ENCODE measurements around the gene SERPINE3. TPM values are rescaled to one million over a fixed set of nuclear protein-coding genes. Genes with fewer than 3 reads are reported as not detected.

Gene SERPINE3
- total RNA-seq, 2 donors from 2014 or later = not detected

- no peak for ATAC-seq
- intact Hi-C loops (cut with DNase I, micrococcal nuclease) = no loop called here
- DNase-seq = no peak
Measured at GRCh38 chr13:51349016-51349415, 9.5 kb downstream of the SERPINE3 start.

DNA sequence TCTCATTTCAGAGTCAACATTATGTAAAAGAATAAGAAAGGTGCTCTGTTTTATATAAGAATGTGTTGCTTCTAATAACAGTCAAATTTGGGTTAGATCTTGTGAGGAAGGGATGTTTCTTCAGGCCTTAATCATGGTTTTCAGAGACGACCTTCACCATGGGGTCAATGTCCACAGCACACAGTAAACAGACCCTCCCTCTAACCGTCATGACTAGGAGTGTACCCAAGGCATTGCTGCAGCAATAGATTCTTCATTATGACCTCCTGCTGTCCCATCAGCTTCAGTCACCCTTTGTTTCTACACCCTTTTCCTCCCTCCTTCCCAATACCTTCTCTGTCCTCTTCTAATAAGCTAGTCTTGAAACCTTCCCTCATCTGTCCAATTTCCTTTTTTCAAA is 15.7 kb downstream of the SERPINE3 start:
- intact Hi-C loops (cut with DNase I, micrococcal nuclease) = no loop called here
- no peak for DNase-seq
- peak; percentile 30 for ATAC-seq

DNA sequence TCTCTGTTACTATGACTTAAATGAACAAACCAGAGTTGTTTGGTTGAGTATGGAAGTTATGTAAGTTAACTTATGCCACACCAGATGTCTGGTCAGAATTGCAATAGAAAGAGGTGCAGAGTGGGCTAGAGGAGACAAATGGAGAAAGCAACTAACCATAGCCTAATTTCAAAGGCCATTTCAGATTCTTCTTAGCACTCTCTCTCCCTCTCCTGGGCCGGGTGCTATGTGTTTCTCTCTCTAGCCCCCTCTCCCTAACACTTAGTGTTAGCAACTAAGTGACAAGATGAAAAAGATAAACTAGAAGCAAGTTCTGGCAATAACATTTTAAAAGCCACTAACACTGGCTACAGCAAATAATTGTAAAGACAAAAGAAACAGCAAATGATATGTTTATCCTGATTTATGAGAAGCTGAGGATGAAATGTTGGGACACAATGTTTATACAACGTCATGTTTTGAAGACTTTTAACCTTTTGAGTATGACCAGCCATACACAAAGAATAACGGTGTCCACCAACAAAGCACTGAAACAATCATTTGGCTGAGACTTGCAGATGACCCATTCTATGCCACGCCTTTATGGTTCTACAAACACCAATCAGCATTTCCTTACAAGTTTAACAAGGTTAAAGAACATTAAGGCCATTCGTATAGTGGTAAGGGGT is 18.6 kb downstream of the SERPINE3 start:
- no peak for DNase-seq
- ATAC-seq = no peak
- intact Hi-C loops (cut with DNase I, micrococcal nuclease) = no loop called here

GRCh38 chr13:51359352-51359751 is 19.9 kb downstream of the SERPINE3 start:
- no peak for DNase-seq

GRCh38 chr13:51360489-51360888 is 21.0 kb downstream of the SERPINE3 start:
- DNase-seq (no peak), ATAC-seq (peak; percentile 67)
- intact Hi-C loops (cut with DNase I, micrococcal nuclease) = no loop called here

More at GRCh38 chr13:51359352-51359751, 19.9 kb downstream of the SERPINE3 start:
- ATAC-seq = peak; percentile 75
- intact Hi-C loops (cut with DNase I, micrococcal nuclease) = no loop called here

- DNase-seq = no peak
- intact Hi-C loops (cut with DNase I, micrococcal nuclease) = no loop called here
- no peak for ATAC-seq
Measured at GRCh38 chr13:51361106-51361505, 21.6 kb downstream of the SERPINE3 start.

- DNase-seq = no peak
- intact Hi-C loops (cut with DNase I, micrococcal nuclease) = no loop called here
Measured at GRCh38 chr13:51363625-51364024, 24.1 kb downstream of the SERPINE3 start.

GRCh38 chr13:51364404-51365008 is 25.0 kb downstream of the SERPINE3 start:
- DNase-seq (no peak), ATAC-seq (no peak)
- intact Hi-C loops (cut with DNase I, micrococcal nuclease) = no loop called here

More at GRCh38 chr13:51363625-51364024, 24.1 kb downstream of the SERPINE3 start:
- no peak for ATAC-seq

DNA sequence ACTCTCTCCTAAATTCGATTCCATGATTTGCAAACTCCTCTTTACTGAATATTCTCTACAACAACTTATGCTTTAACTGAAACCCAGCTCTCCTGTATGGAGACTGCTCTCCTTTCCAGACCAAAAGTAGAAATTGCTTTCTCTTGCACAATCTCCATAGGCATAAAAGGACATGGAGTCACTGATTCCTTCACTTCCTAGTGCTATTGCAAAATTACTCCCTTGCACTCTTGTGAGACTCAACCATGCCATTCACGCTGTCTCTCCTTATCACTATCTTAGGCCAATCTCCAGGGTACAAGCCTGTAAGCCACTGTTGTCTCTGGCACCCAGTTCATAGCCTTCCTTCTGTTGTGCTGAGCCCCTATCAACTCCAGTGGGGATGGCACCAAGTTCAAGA is 30.6 kb downstream of the SERPINE3 start:
- no peak for ATAC-seq
- intact Hi-C loops (cut with DNase I, micrococcal nuclease) = no loop called here
- DNase-seq = no peak

GRCh38 chr13:51370811-51371210 is 31.3 kb downstream of the SERPINE3 start:
- no peak for ATAC-seq
- no peak for DNase-seq
- intact Hi-C loops (cut with DNase I, micrococcal nuclease) = no loop called here

- intact Hi-C loops (cut with DNase I, micrococcal nuclease) = no loop called here
- ATAC-seq (no peak), DNase-seq (no peak)
Measured at GRCh38 chr13:51371768-51372399, 32.4 kb downstream of the SERPINE3 start.

- DNase-seq = no peak
- no peak for ATAC-seq
- intact Hi-C loops (cut with DNase I, micrococcal nuclease) = no loop called here
Measured at GRCh38 chr13:51373451-51373850, 34.0 kb downstream of the SERPINE3 start.

DNA sequence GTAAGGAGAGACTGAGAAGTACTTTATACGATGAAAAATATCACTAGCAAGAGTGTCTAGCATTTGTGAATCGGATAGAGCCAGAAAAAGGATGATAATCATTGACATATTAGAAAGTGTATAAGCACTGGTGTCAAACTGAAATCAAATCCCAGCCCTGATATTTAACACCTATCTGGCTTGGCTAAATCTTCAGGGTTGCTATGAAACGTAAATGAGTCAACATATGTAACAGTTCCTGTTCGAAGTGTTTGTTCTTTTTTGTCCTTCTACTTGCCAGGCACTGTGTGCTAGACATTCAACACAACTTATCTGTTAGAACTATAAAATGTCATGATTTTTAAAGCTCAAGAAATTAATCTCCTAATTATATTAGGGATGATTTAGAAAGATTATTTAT is 40.8 kb downstream of the SERPINE3 start:
- ATAC-seq (no peak), DNase-seq (no peak)
- intact Hi-C loops (cut with DNase I, micrococcal nuclease) = no loop called here

- DNase-seq (no peak), ATAC-seq (no peak)
- intact Hi-C loops (cut with DNase I, micrococcal nuclease) = no loop called here
Measured at GRCh38 chr13:51385114-51385513, 45.6 kb downstream of the SERPINE3 start.

GRCh38 chr13:51394724-51395123 is 55.2 kb downstream of the SERPINE3 start:
- intact Hi-C loops (cut with DNase I, micrococcal nuclease) = no loop called here
- no peak for ATAC-seq
- DNase-seq = no peak

DNA sequence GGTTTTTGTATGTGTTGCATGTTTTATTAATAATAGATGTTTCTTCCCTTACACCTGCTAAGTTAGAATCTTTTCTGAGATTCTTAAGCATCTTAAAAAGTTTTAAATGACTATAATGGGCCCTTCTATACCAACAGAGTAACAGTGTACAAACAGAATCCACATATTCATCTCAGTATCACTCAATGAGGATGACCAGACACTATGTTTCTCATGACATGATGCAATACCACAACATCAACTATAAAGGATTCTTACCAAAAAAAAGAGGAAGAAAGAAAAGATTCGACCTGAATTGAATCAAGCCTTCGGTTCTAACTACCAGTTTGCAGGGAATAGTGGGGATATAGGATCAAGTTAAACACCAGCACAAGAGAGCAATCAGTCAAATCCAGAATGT is 56.9 kb downstream of the SERPINE3 start:
- no peak for ATAC-seq

DNA sequence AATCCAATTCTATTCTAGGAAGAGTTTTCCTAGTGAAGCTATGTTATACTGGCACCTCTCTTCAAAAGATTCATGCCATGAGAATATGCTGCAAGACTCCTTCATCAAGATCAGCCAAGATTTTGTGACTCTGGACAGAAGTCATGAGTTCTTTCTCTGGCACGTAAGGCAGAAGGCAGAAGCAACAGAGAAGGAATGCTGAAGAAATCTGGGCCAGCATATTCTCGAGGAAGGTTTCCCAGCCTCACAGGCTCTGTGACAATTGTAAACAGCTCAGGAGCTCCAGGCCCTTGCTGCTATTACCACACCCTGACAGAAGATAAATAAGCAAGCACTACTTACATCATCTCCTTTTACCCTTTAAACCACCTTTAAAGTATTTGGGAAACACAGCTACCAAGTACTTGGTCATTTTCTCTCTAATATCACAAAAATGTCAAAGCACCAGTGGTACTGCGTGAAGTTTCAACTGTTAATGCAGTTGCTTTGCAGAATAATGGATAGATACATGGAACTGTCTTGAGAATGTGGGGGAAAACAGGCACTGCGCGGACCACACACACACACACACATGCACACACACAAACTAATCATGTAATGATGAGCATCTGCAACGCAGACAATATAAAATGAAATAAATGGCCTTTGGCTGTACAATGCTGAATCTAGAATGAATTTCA is 57.9 kb downstream of the SERPINE3 start:
- intact Hi-C loops (cut with DNase I, micrococcal nuclease) = no loop called here
- DNase-seq (no peak), ATAC-seq (peak; percentile 65)

More for the DNA sequence above, 56.9 kb downstream of the SERPINE3 start:
- DNase-seq = no peak
- intact Hi-C loops (cut with DNase I, micrococcal nuclease) = no loop called here

- no peak for DNase-seq
- ATAC-seq = no peak
- intact Hi-C loops (cut with DNase I, micrococcal nuclease) = no loop called here
Measured at GRCh38 chr13:51405176-51405575, 65.7 kb downstream of the SERPINE3 start.

- intact Hi-C loops (cut with DNase I, micrococcal nuclease) = no loop called here
- DNase-seq (no peak), ATAC-seq (peak; percentile 26)
Measured at GRCh38 chr13:51412431-51412830, 72.9 kb downstream of the SERPINE3 start.

Data from left colon (tissue), 2 donors.